Spleen (tissue), 7 donors: ENCODE results near the gene TCF7.

ENCODE experiments used
- POLR2A ChIP-seq, 3 donors: fragments of 450-650 bp; IDR thresholded peaks; one replicate each; pipeline ENCODE4 v1.5.1; 2017; ENCODE audit warnings: antibody characterized with exemption in 3 of 3, mild to moderate bottlenecking in 1 of 3
- POLR2AphosphoS5 ChIP-seq, 3 donors: sonication (generic); formaldehyde crosslinking; IDR thresholded peaks; one replicate each; pipeline ENCODE4 v1.5.1; 2017; ENCODE audit warnings: antibody characterized with exemption in 3 of 3
- TF ChIP-seq, protein P1 (sequence below), 11 experiments: fragments of 200-600 bp in 7 of 11; fragments of 450-650 bp in 4 of 11; sonication (generic) in 4 of 11; IDR thresholded peaks in 8 of 11; conservative IDR thresholded peaks in 3 of 11; 1 replicate in 7 of 11; 2 replicates in 4 of 11; pipeline versions ENCODE4 v1.4.0 to v1.8.0; 2016 to 2021; ENCODE audit warnings: antibody characterized with exemption in 11 of 11, inconsistent platforms in 4 of 11, mild to moderate bottlenecking in 1 of 11
- donor health status: DM: no; HTN: no; CAD: no; lungs with moderate emphysema.
- donor health status: DM: no; HTN: no; CAD: no.
- donor health status: DM: no; HTN: no; CAD: no.

DNA sequence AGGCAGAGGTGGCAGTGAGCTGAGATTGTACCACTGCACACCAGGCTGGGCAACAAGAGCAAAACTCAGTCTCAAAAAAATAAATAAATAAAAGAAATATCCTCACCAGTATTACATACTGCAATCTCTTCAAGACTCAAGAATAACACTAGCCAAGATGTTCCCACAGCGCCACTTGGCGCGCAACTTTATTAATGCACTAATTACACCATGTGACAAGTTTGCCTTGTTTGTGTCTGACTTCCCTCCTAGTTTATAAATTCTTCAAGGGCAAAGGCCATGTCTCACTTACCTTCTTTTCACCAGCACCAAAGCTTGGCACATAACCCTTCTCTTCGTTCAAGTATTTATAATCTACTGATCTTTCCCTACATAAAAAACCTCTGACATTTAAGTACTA is 57.5 kb downstream of the TCF7 start:
- TF ChIP-seq POLR2A (IDR thresholded peaks at IDR 0.05) (no peak), POLR2AphosphoS5 (IDR thresholded peaks at IDR 0.05) (no peak)
- TF ChIP-seq, protein P1, sequence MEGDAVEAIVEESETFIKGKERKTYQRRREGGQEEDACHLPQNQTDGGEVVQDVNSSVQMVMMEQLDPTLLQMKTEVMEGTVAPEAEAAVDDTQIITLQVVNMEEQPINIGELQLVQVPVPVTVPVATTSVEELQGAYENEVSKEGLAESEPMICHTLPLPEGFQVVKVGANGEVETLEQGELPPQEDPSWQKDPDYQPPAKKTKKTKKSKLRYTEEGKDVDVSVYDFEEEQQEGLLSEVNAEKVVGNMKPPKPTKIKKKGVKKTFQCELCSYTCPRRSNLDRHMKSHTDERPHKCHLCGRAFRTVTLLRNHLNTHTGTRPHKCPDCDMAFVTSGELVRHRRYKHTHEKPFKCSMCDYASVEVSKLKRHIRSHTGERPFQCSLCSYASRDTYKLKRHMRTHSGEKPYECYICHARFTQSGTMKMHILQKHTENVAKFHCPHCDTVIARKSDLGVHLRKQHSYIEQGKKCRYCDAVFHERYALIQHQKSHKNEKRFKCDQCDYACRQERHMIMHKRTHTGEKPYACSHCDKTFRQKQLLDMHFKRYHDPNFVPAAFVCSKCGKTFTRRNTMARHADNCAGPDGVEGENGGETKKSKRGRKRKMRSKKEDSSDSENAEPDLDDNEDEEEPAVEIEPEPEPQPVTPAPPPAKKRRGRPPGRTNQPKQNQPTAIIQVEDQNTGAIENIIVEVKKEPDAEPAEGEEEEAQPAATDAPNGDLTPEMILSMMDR (IDR thresholded peaks at IDR 0.05 in 8 of 11, conservative IDR thresholded peaks at IDR 0.05 in 3 of 11): no peak
